CD4-positive, alpha-beta T cell treated with Interleukin-12 subunit alpha and Interleukin-12 subunit beta, for 1 hour (primary cell): Measurements from ENCODE around the gene C19orf81.

Experiments used
- DNase-seq: peaks from one replicate; pipeline ENCODE4 v3.0.0-alpha.2; 2020

The C19orf81 gene

DNA sequence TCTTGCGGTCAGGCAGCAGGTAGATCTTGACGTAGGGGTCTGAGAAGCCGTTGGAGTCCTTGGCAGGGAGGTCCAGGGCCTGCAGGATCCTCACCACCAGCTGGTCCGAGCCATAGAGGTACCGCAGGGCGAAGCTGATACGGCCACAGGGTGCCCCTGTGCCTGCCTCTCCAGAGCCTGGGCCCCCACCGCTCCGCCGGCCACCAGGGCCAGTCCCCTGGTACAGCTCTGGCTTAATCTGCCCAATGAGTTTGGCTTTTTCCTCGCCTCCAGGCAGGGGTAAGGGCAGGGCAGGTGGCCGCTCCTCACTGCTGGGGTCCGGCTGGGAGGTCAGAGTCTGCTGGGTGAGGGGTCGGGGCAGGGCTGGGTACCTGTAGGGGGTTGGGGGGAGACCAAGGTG lies 19.4 kb upstream of the C19orf81 start:
- no peak for DNase-seq

DNA sequence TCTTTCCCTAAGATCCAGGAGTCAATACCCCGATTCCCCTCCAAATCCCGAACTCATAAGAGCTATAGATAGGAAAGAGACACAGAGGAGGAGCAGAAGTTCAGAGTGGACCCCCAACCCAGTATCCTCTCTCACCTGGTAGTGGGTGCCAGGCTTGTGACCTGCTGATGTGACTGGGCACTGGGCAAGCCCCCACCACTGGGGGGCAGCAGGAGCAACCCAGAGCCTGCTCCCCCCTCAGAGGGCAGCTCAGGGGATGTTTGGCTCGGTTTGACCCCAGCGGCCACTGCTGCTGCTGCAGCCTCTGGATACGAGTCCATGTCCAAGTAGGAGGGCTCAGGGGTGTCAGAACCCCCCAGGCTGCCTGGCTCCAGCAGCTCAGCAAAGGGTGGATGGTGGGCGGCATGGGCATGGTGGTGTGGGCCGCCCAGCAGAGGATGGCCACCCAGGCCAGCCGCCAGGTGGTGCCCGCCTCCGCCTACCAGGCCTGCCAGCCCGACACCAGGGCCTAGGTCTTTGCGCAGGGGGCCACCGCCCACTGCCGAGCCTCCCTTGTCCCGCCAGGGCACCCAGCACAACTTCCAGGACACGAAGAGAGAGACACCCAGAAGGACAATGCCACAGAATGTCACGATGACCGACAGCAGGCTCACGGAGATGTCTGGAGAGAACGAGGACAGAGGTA lies 17.0 kb upstream of the C19orf81 start:
- DNase-seq, result no peak

DNA sequence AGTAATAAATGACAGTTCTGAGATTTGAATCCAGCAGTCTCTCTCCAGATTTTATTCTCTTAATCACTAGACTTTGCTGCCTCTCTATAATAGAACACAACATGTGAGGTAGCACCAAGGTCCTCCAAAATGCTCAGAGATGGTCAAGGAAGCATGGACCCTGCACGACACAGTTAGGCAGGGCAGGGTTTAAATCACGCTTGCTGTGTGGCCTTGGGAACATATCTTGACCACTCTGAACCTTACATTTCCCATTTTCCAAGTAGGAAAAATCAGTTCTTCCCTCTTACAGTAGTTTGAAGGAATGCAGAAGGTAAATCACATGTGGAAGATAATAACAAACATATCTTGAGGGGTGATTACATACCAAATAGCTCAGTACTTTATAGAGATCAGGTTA lies 15.9 kb upstream of the C19orf81 start:
- no peak for DNase-seq

- DNase-seq, result no peak
Observed at GRCh38 chr19:50633973-50634372, 15.3 kb upstream of the C19orf81 start.

GRCh38 chr19:50636317-50637085 lies 12.7 kb upstream of the C19orf81 start:
- DNase-seq, result no peak

GRCh38 chr19:50638600-50638999 lies 10.6 kb upstream of the C19orf81 start:
- no peak for DNase-seq

- peak; percentile 33 for DNase-seq
Observed at GRCh38 chr19:50639121-50640112, 9.8 kb upstream of the C19orf81 start, which contains the start of gene SYT3. Gene SYT3, minus strand, starts transcription at chr19:50639881. Its CDS starts 2,470 bp downstream, at chr19:50637411.

GRCh38 chr19:50640368-50640767 lies 8.9 kb upstream of the C19orf81 start:
- no peak for DNase-seq

DNA sequence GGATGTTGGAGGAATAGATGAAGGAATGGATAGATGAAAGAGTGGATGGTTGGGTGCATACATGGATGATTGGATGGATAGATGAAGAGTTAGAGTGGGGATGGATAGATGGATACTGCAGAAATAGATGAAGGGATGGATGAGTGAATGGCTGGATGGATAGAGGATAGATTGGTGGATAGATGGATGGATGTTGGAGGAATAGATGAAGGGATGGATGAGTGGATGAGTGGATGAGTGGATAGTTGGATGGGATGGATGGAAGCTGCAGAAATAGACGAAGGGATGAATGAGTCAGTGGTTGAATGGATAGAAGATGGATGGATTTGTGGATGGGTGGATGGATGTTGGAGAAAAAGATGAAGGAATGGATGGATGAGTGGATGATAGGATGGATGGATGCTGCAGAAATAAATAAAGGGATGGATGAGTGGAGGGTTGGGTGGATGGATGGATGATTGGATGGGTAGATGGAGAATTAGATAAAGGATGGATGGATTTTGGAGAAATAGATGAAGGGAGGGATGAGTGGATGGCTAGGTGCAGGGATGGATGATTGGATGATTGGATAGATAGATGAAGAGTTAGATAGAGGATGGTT lies 4.8 kb upstream of the C19orf81 start:
- no peak for DNase-seq

DNA sequence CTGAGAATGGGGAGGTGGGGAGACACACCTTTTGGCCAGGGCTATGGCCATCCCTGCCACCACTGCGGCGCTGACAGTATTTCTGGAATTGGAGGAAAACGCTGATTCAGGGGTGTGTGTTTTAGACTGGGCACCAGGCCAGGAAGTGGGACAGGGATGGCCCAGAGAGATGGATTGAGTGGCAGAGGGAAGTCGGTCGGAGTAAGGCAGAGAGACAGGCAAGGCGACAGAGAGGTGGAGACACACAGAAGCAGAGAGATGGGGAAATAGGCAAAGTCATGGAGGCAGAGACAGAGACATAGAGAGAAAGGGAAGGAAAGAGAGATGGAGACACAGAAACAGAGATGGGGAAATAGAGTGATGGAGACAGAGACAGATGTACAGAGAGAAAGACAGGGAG lies 4.1 kb upstream of the C19orf81 start:
- no peak for DNase-seq

GRCh38 chr19:50646074-50646807 lies 3.0 kb upstream of the C19orf81 start:
- DNase-seq, result no peak

- no peak for DNase-seq
Observed at GRCh38 chr19:50647879-50648615, 1.2 kb upstream of the C19orf81 start.

- no peak for DNase-seq
Observed at GRCh38 chr19:50648659-50649058, 586 bp upstream of the C19orf81 start.

- no peak for DNase-seq
Observed at GRCh38 chr19:50651174-50651573, 1.9 kb downstream of the C19orf81 start.

GRCh38 chr19:50652722-50653121 lies 3.5 kb downstream of the C19orf81 start:
- no peak for DNase-seq

- no peak for DNase-seq
Observed at GRCh38 chr19:50654882-50655281, 5.6 kb downstream of the C19orf81 start.

DNA sequence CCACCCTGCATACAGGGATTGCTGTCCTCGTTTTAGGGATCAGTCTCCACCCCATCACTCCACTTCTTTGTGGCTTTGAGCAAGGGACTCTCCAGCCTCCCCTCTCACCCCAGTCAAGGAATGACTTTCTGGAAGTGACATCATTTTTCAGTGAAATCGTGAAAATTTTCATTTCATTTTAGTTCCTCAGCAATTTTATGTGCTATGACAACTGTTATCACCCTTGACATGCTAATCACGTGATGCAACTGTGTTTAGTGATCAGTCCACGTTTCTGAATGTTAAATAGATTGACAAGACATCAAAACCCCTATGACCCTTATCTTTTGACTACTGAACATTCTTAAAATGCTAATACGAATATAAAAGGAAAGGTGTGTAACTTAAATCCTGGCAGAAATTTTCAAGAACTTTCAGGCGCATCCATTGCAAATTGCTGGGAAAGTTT lies 8.0 kb downstream of the C19orf81 start:
- DNase-seq, result no peak

DNA sequence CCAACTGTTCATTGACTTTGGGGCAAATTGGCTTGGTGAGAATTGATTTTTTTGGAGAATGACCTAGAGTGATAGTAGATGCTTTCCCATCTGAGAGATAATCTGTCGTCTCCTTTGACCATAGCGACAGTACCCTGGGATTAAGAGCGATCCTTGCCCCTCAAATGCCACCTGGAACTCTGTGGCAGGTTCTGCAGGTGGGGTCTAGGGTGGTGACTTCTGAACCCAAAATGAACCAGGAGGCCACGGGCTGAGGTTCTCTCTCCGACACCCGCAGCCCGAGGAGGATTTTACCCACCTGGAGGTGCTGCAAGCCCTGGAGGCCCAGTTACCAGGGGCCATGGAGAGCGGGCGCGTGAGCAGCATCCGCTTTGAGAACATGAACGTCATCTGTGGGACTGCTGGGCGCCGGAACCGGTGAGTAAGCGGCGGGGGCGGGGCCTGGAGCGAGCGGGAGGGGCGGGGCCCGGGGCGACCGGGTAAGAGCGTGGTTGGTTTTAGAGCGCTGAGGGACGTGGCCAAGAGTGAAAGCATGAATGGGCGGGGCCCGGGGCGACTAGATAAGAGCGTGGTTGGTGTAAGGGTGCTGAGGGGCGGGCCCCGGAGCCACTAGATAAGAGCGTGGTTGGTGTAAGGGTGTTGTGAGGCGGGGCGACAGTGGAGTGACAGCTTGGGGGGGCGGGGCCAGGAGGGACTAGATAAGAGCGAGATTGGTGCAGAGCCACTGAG lies 8.6 kb downstream of the C19orf81 start:
- peak; percentile 78 for DNase-seq

- DNase-seq, result peak; percentile 56
Observed at GRCh38 chr19:50658441-50659317, 9.4 kb downstream of the C19orf81 start.
